ENCODE results near the gene PCNX1.

The PCNX1 gene

GRCh38 chr14:71078500-71078899 lies 171.2 kb downstream of the PCNX1 start:
- H3K36me3 Mint-ChIP-seq (ENCODE audit: low read depth): peaks cover 98% of the 10 kb centered on the region
- TF ChIP-seq CTCF (IDR thresholded peaks at IDR 0.05): no peak
- H3K27me3 Mint-ChIP-seq (ENCODE audit: low read depth, poor library complexity): no peaks in the 10 kb centered on the region
- no peak for DNase-seq
- H3K27ac Mint-ChIP-seq: no peak overlapping the region
- H3K4me1 Mint-ChIP-seq: no peaks in the 10 kb centered on the region
- no peak overlapping the region for H3K4me3 Mint-ChIP-seq
- peaks cover 48% of the 10 kb centered on the region for H3K9me3 Mint-ChIP-seq

- Mint-ChIP-seq H3K36me3 (ENCODE audit: low read depth) (peaks cover 62% of the 10 kb centered on the region), H3K27me3 (ENCODE audit: low read depth, poor library complexity) (no peaks in the 10 kb centered on the region), H3K9me3 (peaks cover 4% of the 10 kb centered on the region), H3K27ac (peak overlapping the region; percentile 94), H3K4me1 (peaks cover 6% of the 10 kb centered on the region), H3K4me3 (no peak overlapping the region)
- DNase-seq: no peak
- no peak for TF ChIP-seq CTCF (IDR thresholded peaks at IDR 0.05)
Measured at GRCh38 chr14:71086567-71086966, 179.3 kb downstream of the PCNX1 start.

GRCh38 chr14:71089971-71090370 lies 182.7 kb downstream of the PCNX1 start:
- H3K27ac Mint-ChIP-seq: no peak overlapping the region
- no peaks in the 10 kb centered on the region for H3K27me3 Mint-ChIP-seq (ENCODE audit: low read depth, poor library complexity)
- peaks cover 6% of the 10 kb centered on the region for H3K4me1 Mint-ChIP-seq
- peaks cover 69% of the 10 kb centered on the region for H3K36me3 Mint-ChIP-seq (ENCODE audit: low read depth)
- no peak for TF ChIP-seq CTCF (IDR thresholded peaks at IDR 0.05)
- H3K4me3 Mint-ChIP-seq: no peak overlapping the region
- DNase-seq: no peak
- no peaks in the 10 kb centered on the region for H3K9me3 Mint-ChIP-seq

- no peak for DNase-seq
- TF ChIP-seq CTCF (IDR thresholded peaks at IDR 0.05): no peak
Measured at GRCh38 chr14:71094722-71095121, 187.5 kb downstream of the PCNX1 start.

GRCh38 chr14:71096947-71097346 lies 189.7 kb downstream of the PCNX1 start:
- Mint-ChIP-seq H3K4me1 (no peaks in the 10 kb centered on the region), H3K27me3 (ENCODE audit: low read depth, poor library complexity) (no peaks in the 10 kb centered on the region), H3K9me3 (peaks cover 11% of the 10 kb centered on the region), H3K4me3 (no peak overlapping the region), H3K36me3 (ENCODE audit: low read depth) (peaks cover 82% of the 10 kb centered on the region), H3K27ac (no peak overlapping the region)
- DNase-seq: no peak
- no peak for TF ChIP-seq CTCF (IDR thresholded peaks at IDR 0.05)

More at GRCh38 chr14:71094722-71095121, 187.5 kb downstream of the PCNX1 start:
- H3K27me3 Mint-ChIP-seq (ENCODE audit: low read depth, poor library complexity): no peaks in the 10 kb centered on the region
- no peaks in the 10 kb centered on the region for H3K4me1 Mint-ChIP-seq
- peaks cover 89% of the 10 kb centered on the region for H3K36me3 Mint-ChIP-seq (ENCODE audit: low read depth)
- peaks cover 11% of the 10 kb centered on the region for H3K9me3 Mint-ChIP-seq
- no peak overlapping the region for H3K4me3 Mint-ChIP-seq
- no peak overlapping the region for H3K27ac Mint-ChIP-seq

GRCh38 chr14:71103662-71104484 lies 196.6 kb downstream of the PCNX1 start:
- Mint-ChIP-seq H3K27me3 (ENCODE audit: low read depth, poor library complexity) (no peaks in the 10 kb centered on the region), H3K9me3 (no peaks in the 10 kb centered on the region), H3K4me3 (no peak overlapping the region), H3K36me3 (ENCODE audit: low read depth) (peaks cover 60% of the 10 kb centered on the region), H3K27ac (no peak overlapping the region), H3K4me1 (no peaks in the 10 kb centered on the region)
- peak; percentile 82 for TF ChIP-seq CTCF (IDR thresholded peaks at IDR 0.05)
- DNase-seq: peak; percentile 22
